ENCODE results near the gene PHF23.

DNA sequence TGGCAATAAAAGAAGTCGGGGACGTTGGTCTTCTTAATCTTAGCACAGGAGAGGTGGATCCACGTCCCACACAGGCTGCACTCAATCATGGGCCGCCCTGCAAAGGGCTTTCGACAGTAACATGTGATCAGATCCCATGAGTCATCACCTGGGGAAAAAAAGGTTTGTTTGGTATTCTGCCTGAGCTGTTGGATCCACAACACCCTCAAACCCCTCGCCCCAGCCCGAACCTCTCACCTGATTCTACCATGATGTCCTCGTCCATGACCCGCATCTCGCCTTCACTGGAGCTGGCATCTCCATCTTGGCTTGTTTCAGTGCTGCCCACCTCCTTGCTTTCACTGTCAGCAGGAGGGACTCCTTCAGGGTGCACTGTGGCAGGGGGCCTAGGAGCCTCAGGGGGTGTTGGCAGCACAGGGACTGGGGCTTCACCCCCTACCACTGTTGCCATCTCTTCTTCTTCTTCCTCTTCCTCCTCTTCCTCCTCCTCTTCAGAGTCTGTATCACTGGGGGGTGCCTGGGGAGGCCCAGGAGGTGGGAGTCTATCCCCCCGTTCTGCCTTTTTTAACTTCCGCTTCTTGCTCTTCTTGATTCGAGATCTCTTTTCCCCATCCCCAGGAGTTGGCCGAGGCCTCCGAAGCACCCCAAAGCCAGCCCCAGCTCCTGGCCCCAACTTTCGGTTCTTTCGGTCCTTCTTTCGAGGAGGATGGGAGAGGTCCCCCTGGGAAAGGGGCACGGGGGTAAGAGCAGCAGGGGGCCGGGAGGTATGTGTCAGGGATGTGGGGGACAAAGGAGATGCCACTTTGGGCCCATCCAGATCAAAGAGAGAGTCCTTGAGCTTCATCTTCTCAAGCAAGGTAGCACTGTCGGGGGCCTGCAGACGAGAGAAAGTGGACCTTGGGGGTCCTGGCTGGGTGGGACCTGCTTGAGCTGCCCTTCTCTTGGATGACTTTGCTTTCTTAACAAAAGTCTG is 3.3 kb downstream of the PHF23 start:
- TF ChIP-seq, protein P1, sequence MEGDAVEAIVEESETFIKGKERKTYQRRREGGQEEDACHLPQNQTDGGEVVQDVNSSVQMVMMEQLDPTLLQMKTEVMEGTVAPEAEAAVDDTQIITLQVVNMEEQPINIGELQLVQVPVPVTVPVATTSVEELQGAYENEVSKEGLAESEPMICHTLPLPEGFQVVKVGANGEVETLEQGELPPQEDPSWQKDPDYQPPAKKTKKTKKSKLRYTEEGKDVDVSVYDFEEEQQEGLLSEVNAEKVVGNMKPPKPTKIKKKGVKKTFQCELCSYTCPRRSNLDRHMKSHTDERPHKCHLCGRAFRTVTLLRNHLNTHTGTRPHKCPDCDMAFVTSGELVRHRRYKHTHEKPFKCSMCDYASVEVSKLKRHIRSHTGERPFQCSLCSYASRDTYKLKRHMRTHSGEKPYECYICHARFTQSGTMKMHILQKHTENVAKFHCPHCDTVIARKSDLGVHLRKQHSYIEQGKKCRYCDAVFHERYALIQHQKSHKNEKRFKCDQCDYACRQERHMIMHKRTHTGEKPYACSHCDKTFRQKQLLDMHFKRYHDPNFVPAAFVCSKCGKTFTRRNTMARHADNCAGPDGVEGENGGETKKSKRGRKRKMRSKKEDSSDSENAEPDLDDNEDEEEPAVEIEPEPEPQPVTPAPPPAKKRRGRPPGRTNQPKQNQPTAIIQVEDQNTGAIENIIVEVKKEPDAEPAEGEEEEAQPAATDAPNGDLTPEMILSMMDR (IDR thresholded peaks at IDR 0.05): no peak
- no peak for TF ChIP-seq POLR2A (IDR thresholded peaks at IDR 0.05)
